Ishikawa (cell line): ENCODE measurements around the gene ADPGK.

Source experiments
- CEBPB ChIP-seq: IDR thresholded peaks from 2 replicates; pipeline ENCODE4 v1.6.1; 2012
- CREB1 ChIP-seq: IDR thresholded peaks from 2 replicates; pipeline ENCODE4 v1.6.1; 2012; ENCODE audit warnings: low read depth
- EGR1 ChIP-seq: IDR thresholded peaks from 2 replicates; pipeline ENCODE4 v1.6.1; 2012
- EP300 ChIP-seq: IDR thresholded peaks from 2 replicates; pipeline ENCODE4 v1.6.1; 2012; ENCODE audit warnings: borderline replicate concordance
- FOXM1 ChIP-seq: IDR thresholded peaks from 2 replicates; pipeline ENCODE4 v1.6.1; 2012; ENCODE audit warnings: low read depth, borderline replicate concordance
- NFIC ChIP-seq: IDR thresholded peaks from 2 replicates; pipeline ENCODE4 v1.6.1; 2012
- RAD21 ChIP-seq: IDR thresholded peaks from 2 replicates; pipeline ENCODE4 v1.6.1; 2012; ENCODE audit warnings: low read depth
- TAF1 ChIP-seq: IDR thresholded peaks from 2 replicates; pipeline ENCODE4 v1.6.1; 2012; ENCODE audit warnings: low read depth, mild to moderate bottlenecking
- TCF12 ChIP-seq: IDR thresholded peaks from 2 replicates; pipeline ENCODE4 v1.6.1; 2012; ENCODE audit warnings: low read depth
- TEAD4 ChIP-seq: IDR thresholded peaks from 2 replicates; pipeline ENCODE4 v1.6.1; 2012
- YY1 ChIP-seq: IDR thresholded peaks from 2 replicates; pipeline ENCODE4 v1.6.1; 2012; ENCODE audit warnings: low read depth
- ZBTB7A ChIP-seq: IDR thresholded peaks from 2 replicates; pipeline ENCODE4 v1.6.1; 2012; ENCODE audit warnings: low read depth
- TF ChIP-seq, protein P1 (sequence below): IDR thresholded peaks from 2 replicates; pipeline ENCODE4 v1.6.1; 2012; ENCODE audit warnings: low read depth, mild to moderate bottlenecking
- TF ChIP-seq, protein P2 (sequence below): IDR thresholded peaks from 2 replicates; pipeline ENCODE4 v1.6.1; 2012
- TF ChIP-seq, protein P3 (sequence below): IDR thresholded peaks from 2 replicates; pipeline ENCODE4 v1.6.1; 2012

Gene ADPGK

DNA sequence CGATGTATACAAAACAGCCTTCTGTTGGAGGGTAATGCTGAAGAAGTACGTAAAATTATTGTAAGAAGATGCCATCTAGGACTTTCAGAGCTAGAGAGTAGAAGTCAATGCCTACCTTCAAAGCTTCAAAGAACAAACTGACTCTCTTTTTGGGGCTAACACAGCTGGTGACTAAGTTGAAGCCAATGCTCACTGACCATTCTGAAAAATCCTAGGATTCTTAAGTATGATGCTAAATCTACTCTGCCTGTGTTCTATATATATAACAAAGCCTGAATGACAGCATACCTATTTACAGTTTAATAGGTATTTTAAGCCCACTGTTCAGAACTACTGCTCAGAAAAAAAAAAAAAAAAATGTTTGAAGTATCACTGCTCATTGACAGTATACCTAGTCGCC lies 18.9 kb downstream of the ADPGK start:
- TF ChIP-seq EP300 (no peak), TEAD4 (no peak), YY1 (no peak)

DNA sequence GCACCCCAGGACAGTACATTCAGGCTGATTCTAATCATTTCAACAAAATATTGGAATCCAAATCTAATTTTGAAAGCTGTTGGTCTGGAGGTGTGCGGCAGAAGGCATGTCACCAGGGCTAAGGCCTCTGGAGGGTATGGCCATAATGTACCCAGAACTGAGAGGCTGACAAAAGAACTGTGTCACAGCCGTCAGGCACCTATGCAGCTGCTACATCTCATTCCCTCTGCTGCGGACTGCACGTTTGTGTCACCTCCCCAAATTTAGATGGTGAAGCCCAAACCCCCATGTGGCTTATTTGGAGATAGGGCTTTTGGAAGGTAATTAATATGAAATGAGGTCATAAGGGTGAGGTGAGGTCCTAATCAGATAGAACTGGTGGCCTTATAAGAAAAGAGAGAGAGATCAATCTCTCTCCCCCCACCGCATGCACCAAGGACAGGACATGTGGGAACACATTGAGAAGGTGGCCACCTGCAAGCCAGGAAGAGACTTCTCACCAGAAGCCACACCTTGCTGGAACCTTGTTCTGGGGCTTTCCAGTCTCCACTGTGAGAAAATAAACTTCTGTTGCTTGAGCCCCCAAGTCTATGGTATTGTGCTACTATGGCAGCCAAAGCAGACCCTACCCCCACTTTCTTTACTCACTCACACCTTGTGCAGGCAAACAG lies 22.8 kb downstream of the ADPGK start:
- no peak for TF ChIP-seq TCF12
- no peak for TF ChIP-seq RAD21
- TF ChIP-seq CREB1 = no peak
- TF ChIP-seq, protein P1, sequence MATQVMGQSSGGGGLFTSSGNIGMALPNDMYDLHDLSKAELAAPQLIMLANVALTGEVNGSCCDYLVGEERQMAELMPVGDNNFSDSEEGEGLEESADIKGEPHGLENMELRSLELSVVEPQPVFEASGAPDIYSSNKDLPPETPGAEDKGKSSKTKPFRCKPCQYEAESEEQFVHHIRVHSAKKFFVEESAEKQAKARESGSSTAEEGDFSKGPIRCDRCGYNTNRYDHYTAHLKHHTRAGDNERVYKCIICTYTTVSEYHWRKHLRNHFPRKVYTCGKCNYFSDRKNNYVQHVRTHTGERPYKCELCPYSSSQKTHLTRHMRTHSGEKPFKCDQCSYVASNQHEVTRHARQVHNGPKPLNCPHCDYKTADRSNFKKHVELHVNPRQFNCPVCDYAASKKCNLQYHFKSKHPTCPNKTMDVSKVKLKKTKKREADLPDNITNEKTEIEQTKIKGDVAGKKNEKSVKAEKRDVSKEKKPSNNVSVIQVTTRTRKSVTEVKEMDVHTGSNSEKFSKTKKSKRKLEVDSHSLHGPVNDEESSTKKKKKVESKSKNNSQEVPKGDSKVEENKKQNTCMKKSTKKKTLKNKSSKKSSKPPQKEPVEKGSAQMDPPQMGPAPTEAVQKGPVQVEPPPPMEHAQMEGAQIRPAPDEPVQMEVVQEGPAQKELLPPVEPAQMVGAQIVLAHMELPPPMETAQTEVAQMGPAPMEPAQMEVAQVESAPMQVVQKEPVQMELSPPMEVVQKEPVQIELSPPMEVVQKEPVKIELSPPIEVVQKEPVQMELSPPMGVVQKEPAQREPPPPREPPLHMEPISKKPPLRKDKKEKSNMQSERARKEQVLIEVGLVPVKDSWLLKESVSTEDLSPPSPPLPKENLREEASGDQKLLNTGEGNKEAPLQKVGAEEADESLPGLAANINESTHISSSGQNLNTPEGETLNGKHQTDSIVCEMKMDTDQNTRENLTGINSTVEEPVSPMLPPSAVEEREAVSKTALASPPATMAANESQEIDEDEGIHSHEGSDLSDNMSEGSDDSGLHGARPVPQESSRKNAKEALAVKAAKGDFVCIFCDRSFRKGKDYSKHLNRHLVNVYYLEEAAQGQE = no peak
- no peak for TF ChIP-seq CEBPB

DNA sequence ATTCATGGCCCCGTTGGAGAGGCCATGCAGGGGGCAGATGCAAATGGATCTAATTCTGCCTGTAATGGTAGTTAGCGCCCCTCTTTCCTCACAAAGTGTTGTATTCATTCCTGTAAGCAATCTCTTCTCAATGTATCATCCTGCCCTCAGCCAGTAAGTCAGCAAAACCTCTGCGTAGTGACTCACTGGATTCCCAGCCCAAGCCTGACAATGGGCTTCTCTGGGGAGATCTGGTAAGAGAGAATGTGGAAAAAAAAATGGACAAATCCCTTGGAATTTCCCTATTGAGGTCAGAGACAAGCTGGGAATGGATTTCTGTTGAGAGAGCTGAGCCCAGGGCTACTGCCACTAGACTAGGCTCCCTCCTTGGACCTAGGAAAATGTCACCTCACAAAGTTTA lies 25.4 kb downstream of the ADPGK start:
- TF ChIP-seq TEAD4 (no peak), TAF1 (no peak), NFIC (no peak), TCF12 (no peak), ZBTB7A (no peak)
- TF ChIP-seq, protein P1 = no peak

DNA sequence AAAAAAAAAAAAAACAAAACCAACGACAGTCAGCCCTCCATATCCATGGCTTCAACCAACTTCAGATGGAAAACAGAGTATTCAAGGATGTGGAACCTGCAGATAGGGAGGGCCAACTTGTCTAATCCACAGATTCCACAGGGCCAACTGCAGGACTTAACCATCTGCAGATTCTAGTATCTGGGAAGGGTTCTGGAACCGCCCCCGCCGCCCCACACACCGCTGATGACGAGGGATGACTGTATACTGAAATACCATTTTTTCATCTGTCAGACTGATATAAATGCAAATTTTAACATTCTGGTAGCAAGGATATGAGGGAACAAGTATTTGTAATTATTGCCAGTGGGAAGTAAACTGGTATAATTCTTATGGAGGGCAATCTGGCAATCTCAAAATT lies 29.5 kb downstream of the ADPGK start:
- TF ChIP-seq CEBPB (no peak), YY1 (no peak), FOXM1 (no peak), EGR1 (no peak), CREB1 (no peak), TCF12 (no peak), TAF1 (no peak), RAD21 (no peak), EP300 (no peak), NFIC (no peak), ZBTB7A (no peak), TEAD4 (no peak)
- TF ChIP-seq, protein P2, sequence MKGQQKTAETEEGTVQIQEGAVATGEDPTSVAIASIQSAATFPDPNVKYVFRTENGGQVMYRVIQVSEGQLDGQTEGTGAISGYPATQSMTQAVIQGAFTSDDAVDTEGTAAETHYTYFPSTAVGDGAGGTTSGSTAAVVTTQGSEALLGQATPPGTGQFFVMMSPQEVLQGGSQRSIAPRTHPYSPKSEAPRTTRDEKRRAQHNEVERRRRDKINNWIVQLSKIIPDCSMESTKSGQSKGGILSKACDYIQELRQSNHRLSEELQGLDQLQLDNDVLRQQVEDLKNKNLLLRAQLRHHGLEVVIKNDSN = no peak
- TF ChIP-seq, protein P1 = no peak
- TF ChIP-seq, protein P3, sequence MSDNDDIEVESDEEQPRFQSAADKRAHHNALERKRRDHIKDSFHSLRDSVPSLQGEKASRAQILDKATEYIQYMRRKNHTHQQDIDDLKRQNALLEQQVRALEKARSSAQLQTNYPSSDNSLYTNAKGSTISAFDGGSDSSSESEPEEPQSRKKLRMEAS = no peak

DNA sequence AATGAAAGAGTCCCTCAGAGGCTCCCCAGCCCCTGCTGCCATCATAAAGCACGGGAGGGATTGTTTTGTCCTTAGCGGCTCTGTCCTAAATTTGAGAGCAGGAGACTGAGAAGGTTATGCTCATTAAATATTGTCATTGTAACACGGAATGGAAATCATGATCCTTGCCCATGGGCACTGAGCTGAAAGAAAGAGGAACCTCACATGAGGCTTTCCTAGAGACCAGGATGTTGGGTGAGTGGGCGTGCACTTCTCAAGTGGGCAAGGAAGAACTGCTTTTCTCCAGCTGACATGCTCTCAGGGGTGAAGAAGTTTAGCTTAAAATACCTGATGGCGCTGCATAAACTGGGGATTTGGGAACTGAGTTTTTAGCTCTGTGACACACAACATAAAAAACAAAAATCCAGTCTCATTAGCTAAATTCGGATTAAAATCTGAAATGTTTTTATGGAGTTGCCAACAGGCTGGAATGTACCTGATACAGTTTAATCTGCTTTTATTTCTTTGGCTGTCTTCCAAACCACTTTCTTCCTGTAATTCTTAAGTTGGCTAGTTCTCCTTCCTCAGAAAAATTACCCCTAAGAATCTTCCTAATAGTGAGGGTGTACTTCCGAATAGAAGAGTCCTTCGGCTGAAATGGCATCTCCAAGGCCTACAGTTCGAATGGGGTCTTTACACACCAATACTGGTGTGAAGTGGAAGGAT lies 31.7 kb downstream of the ADPGK start:
- TF ChIP-seq TEAD4 (no peak), NFIC (no peak), YY1 (no peak), TCF12 (no peak), CREB1 (no peak), EP300 (no peak), EGR1 (no peak), RAD21 (no peak), FOXM1 (no peak)
- TF ChIP-seq, protein P3 = no peak
- TF ChIP-seq, protein P1 = no peak
- TF ChIP-seq, protein P2 = no peak
